GM18517 (cell line): Measurements from ENCODE around the gene DMGDH.

Experiments
- ATAC-seq: cut with Tn5 transposase; IDR thresholded peaks from one replicate; pipeline ENCODE4 v1.9.1; 2021; ENCODE audit warnings: mild to moderate bottlenecking, moderate library complexity; ENCODE audit not compliant: unreplicated experiment

Gene DMGDH

GRCh38 chr5:79069488-79070349 lies at the start of gene DMGDH, which contains the start of gene BHMT2:
TSS of gene DMGDH (minus strand) at chr5:79069674. CDS start at chr5:79069620, 54 bp downstream.
TSS of gene BHMT2 (plus strand) at chr5:79069767. CDS start at chr5:79069783, 16 bp downstream.
- no peak for ATAC-seq

GRCh38 chr5:79112703-79113058 lies 43.2 kb upstream of the DMGDH start:
- no peak for ATAC-seq

DNA sequence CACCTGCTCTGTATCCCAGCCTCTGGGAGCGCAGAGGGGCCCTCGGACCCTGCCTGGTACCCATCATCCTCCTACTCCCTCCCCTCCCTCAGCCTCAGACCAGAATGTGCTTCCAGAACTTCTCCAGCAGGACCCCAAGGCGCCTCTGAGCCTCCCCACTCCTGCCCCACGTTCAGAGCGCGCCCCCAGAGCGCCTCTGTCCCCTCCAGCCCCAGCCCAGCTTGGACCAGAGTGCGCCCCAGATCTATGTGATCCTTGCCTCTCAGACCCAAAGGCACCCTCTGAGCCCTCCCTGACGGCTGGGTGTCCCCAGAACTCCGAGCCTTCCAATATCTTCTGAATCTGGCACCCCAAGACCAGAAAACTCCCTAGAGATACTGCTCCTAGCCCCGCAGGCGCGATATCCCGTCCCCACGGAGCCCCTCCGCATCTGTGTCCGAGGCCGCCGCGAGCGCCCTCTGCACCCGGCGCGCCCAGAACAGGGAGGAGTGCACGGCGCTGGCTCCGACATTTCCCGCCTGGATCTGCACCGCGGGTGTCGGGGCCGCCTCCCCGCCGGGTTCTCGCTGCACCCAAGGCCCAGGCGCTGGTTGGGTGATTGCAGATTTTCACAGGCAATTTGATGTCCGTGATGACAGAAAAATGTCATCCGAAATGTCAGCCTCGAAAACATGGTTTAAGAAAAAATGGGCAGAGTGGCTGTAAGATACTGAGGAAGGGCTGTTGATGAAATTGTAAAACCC lies 42.7 kb upstream of the DMGDH start:
- no peak for ATAC-seq

- ATAC-seq: no peak
Observed at GRCh38 chr5:79111387-79111959, 42.0 kb upstream of the DMGDH start, which contains the start of gene BHMT. TSS of gene BHMT (plus strand) at chr5:79111809. CDS start at chr5:79111886, 77 bp downstream.

DNA sequence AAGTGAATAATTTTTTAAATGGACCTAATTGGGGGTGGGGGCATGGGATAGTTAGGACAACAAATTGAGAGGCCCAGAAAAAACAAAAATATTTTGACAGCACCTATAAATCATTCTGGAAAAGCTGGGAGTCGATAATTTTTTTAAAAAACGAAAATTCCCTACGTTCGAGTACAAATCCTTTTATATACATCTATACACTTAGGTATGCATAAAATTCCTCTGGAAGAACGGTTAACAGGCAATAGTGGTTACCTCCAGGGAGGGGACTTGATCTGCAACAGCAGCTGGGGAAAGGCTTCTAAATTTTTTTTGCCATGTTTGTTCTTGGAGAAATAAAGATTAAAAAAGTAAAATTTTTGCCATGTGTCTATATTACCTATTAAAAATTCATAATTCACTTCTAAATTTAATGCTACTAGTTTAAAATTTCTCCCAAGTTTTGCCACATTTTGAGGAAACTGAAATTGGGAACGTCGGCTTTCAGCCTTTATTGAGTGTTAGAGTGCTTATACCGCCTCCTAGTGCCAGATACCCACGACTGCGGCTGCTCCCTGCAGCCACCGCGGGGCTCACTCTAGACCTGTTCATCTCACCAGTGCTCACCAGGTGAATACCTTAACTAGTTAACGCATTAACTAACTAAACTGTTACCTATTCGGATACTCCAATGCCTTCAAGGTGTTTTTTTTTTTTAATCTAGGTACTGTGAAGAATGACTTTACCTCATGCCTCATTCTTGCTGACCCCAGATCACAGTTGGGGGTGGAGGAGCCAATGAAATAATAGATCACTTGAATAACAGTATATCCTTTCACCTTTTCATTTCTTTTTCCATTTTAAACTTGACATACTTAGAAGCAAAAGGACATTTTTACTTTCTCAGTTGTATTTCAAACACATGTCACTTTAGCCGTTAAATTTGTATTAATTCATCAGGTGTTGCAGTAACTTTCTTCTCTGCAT lies 40.3 kb upstream of the DMGDH start:
- no peak for ATAC-seq

- no peak for ATAC-seq
Observed at GRCh38 chr5:79108792-79109191, 39.3 kb upstream of the DMGDH start.

DNA sequence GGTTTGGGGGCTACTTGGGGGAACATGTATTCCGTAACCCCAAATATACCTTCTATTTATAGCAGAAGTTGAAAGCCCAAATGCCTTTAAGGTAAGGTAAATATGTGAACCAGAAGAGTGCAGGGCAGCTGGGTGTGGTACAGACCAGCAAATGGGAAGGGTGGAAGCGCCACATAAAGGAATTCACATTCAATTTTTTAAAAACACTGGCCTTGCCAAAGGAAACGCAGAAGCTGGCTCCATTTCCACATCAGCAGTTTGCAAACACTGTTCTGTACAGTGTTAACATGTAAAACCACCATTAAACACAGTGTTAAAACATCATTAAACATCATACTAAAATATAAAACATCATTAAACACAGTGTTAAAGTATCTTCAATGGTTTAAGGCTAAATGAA lies 38.6 kb upstream of the DMGDH start:
- ATAC-seq: no peak

DNA sequence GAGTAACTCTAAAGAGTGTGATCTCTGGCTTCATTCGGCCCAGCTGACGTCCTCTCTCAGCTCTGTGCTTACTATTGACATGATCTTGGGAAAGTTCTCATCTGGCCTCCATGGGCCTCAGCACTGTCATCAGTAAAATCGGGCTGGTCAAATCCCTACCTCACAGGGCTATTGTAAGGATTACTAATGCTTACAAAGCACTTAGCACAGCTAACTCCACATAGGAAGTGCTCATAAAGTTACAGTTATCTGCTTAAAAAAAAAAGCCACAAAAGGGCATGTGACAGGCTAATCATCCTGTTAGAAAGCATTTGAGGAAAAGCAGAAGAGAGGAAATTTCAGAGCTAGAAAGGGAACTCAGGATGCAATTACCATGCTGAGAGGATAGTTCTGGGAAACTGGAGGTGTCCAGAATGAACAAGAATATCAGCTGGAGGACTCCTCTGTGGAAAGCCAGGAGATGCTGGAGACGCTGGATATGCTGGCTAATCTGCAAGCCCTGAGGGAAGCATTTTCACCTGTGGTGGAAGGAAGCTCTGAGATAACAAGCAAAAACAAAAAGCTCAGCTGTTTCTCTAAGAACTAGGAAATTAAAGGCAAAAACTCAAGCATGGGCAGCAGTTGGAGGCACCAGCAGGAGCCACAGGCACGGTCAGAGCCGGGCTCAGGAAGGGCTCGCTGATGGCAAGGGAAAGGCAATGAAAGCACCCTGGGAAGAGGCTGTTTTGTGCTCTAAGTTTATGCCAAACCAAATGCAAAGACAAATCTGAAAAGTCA lies 37.7 kb upstream of the DMGDH start:
- no peak for ATAC-seq

GRCh38 chr5:79105868-79106267 lies 36.4 kb upstream of the DMGDH start:
- ATAC-seq: no peak

DNA sequence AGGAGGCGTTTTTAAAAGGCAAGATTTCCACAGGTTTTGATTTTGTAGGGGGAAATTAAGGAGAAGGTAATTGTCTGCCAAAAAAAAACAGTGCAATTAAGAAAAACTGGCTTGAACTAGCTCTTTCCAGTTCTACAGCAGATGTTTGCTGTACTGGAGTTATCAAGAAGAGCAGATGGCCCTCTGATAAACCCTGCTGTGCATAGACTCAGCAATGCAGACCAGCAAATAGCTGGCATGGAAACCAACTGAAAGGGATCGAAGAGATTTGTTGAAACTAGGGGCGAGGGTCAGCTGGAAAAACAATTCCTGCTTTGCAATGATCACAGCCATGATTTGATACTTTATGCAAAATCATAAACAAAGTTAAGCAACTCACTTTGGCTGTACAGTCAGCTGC lies 24.3 kb upstream of the DMGDH start:
- no peak for ATAC-seq

DNA sequence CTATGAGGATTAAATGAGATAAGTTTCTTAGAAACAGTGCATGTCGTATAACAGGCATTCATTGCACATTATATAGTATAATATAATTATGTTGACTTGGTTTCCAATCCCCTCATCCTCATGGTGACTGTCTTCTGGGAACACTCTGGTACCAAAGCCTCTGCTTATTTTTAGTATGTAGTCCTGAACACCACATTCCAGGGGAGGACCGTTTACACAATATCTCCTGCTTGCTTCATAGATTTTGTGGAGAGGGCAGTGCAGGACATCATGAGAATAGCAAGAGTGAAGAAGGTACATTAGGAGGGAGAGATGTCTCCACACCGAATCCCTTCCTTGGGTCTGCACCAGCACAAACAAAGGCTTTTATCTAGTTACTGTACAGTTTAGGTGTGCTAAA lies 21.6 kb upstream of the DMGDH start:
- no peak for ATAC-seq

DNA sequence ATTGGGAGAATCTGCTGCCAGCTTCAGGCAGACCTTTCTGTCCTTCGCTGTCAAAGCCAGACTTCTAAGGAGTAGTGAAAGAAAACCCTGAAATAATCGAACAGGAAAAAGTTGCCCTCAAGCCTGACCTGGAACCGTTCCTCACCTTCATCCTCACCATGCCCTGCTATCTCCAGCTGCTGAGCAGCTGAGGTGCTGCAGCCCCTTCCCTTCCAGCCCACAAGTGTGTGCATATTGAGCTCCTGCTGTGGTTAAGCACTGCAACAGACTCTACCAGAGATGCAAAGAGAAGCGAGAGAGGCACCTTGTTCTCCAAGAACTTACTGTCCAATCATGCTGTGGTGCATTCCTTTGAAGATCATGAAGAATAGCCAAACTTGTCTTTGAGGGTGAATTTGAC lies 19.0 kb upstream of the DMGDH start:
- no peak for ATAC-seq

DNA sequence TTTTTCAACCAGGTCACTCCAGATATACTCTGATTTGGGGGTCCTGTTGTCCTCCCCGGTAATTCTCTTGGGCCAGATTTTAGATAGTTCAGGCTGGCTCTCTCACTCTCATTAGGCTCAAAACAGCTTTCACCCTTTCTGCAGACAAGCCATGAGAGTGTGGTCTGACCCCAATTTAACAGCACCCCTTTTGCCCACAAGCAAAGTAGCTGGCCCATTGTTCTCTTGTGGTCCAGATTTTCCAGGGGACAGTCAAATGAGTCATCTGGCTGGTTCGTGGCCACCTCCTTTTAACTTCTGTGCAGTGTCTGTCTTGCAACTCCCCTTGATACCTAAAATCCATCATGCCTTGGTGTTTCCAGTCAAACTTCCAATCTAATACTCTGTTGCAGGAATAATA lies 16.6 kb upstream of the DMGDH start:
- ATAC-seq: no peak

DNA sequence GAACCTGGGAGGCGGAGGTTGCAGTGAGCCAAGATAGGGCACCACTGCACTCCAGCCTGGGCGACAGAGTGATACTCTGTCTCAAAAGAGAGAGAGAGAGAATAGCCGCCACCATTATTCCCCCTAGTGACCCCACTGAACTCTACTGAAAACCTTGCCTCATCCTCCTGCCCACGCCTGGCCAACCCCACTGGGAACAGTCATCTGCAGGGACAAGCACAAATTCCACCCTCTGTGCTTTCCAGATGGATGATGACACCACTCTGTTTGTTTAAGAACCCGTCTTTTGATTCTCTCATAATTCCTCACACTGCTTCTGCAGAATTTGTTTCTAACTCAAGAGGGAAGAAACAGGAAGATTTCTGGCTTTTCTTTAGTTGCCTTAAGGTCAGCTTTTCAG lies 12.3 kb upstream of the DMGDH start:
- no peak for ATAC-seq

- ATAC-seq: no peak
Observed at GRCh38 chr5:79080804-79081203, 11.3 kb upstream of the DMGDH start.

DNA sequence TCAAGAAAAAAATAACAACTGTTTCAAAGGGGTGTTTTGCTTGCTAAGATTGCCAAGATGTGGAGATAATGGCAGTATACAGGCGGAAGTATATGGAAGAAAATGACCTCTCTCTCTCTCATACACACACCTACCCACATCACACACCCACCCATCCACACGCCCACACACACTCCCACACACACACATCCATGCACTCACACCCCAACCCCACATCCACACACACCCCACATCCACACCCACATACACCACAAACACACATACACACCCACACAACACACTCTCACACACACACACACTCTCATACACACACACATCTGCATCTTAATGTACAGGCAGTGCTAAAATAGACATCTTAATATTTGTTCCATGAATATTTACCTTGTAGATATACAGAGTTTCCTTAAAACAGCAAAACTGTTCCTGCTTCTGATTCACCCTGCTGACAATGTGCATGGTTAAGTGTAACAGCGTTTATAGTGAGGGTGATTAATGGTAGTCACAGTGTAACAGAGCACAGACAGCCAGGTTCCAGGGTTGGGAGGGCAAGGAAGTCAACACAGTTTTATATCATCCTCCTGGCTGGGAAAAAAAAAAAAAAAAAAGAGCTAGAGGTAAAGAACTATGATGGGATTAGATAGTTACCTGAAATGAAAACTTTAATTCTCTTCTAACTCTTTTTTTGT lies 8.3 kb upstream of the DMGDH start:
- ATAC-seq: no peak

- no peak for ATAC-seq
Observed at GRCh38 chr5:79076819-79077218, 7.3 kb upstream of the DMGDH start.

DNA sequence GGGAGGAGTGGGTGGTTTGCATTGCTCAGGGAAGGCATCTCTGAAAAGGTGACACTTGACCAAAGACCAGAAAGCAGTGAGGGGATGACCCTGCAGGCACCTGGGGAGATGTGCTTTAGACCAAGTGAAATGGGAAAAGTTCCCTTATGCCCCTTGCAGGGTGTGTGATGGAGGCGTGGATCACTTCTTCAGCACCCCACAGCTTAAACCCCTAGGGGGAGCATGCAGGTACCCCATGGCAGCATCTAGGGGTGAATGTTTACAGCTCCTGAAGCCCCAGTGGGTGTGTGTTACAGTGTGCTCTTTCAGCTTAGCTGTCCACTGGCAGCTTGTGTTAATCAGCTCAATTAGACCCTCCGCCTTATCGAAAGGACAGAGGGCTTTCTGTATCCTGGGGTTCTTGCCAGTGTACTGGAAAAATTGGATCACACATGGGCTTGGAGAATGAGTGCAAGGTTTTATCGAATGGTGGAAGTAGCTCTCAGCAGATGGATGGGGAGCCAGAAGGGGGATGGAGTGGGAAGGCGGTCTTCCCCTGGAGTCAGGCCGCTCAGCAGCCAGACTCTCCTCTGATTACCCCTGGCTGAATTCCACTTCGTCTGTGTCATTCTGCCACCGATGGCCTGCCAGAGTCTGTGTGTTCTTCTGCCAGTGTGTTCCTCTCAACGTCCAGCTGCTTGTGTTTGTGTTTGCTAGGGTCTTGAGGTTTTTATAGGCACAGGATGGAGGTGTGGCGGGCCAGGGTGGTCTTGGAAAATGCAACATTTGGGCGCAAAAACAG lies 6.4 kb upstream of the DMGDH start:
- no peak for ATAC-seq
